ENCODE data around the gene ARID5A. TPM values are rescaled to one million over a fixed set of nuclear protein-coding genes. Genes with fewer than 3 reads are reported as not detected.
A peak's percentile ranks its signal among the peaks of the same experiment; 100 is the strongest.

The ARID5A gene
- total and polyA plus RNA-seq, 2 experiments from 2014 or later: 5.5 to 7.7 TPM

GRCh38 chr2:96587843-96588242 is 51.3 kb downstream of the ARID5A start:
- Histone ChIP-seq H3K27me3 (ENCODE audit: insufficient read depth) (no peaks in the 10 kb centered on the region), H3K4me2 (no peak overlapping the region), H3K4me1 (ENCODE audit: insufficient read depth) (0 out of 2 replicates have a peak, but pooled peaks cover 4% of the 10 kb centered on the region), H3K36me3 (ENCODE audit: insufficient read depth) (no peaks in the 10 kb centered on the region), H3F3A (replicated peaks; ENCODE audit: low read depth) (no peaks in the 10 kb centered on the region), H3K27ac (ENCODE audit: low read depth) (no peak overlapping the region), H2AFZ (no peak overlapping the region), H4K20me1 (replicated peaks; ENCODE audit: insufficient read depth) (no peaks in the 10 kb centered on the region), H3K79me2 (replicated peaks; ENCODE audit: insufficient read depth) (no peaks in the 10 kb centered on the region), H3K4me3 (no peak overlapping the region), H3K9me2 (ENCODE audit: insufficient read depth) (no peaks in the 10 kb centered on the region)
- Mint-ChIP-seq H3K4me3 (no peak overlapping the region), H3K9me3 (no peaks in the 10 kb centered on the region), H3K4me1 (peaks cover 9% of the 10 kb centered on the region; the same call in 2 of the 3 replicates), H3K36me3 (ENCODE audit: low read depth) (peaks cover 5% of the 10 kb centered on the region; the same call in 2 of the 3 replicates), H3K27me3 (ENCODE audit: insufficient read depth, low read depth, poor library complexity) (peaks cover 3% of the 10 kb centered on the region), H3K27ac (peak overlapping the region; percentile 30; the same call in 1 of the 2 replicates)
- ATAC-seq: peak; percentile 56
- TF ChIP-seq, protein P1, sequence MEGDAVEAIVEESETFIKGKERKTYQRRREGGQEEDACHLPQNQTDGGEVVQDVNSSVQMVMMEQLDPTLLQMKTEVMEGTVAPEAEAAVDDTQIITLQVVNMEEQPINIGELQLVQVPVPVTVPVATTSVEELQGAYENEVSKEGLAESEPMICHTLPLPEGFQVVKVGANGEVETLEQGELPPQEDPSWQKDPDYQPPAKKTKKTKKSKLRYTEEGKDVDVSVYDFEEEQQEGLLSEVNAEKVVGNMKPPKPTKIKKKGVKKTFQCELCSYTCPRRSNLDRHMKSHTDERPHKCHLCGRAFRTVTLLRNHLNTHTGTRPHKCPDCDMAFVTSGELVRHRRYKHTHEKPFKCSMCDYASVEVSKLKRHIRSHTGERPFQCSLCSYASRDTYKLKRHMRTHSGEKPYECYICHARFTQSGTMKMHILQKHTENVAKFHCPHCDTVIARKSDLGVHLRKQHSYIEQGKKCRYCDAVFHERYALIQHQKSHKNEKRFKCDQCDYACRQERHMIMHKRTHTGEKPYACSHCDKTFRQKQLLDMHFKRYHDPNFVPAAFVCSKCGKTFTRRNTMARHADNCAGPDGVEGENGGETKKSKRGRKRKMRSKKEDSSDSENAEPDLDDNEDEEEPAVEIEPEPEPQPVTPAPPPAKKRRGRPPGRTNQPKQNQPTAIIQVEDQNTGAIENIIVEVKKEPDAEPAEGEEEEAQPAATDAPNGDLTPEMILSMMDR (conservative IDR thresholded peaks at IDR 0.05; ENCODE audit: low read depth in 2 of 2): no peak
- TF ChIP-seq NANOG (IDR thresholded peaks at IDR 0.05; ENCODE audit: borderline replicate concordance) (no peak), ETS1 (IDR thresholded peaks at IDR 0.05) (no peak), CREB1 (CRISPR knock-in tag; IDR thresholded peaks at IDR 0.05; ENCODE audit: low read depth) (no peak), POLR2AphosphoS5 (IDR thresholded peaks at IDR 0.05; ENCODE audit: low read depth) (no peak), EZH2 (IDR thresholded peaks at IDR 0.05; ENCODE audit: low read depth, unreplicated experiment) (no peak)
- DNase-seq (ENCODE audit: low spot score): no peak

DNA sequence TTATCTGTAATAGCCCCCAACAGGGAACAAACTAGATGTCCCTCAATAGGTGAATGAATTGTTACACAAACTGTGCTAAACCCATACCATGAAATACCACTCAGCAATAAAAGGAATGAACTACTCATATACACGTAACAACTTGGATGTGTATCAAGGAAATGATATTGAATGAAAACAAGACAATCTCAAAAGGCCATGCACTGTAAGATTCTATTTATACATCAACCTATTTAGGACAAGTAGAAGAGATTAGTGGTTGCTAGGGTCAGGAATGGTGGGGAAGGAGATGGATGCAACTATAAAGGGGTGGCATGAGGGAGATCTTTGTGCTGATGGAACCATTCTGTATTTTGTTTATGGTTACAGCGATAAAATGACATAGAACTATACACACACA is 54.5 kb downstream of the ARID5A start:
- Histone ChIP-seq H3K9me2 (ENCODE audit: insufficient read depth) (no peaks in the 10 kb centered on the region), H3K4me2 (no peak overlapping the region), H3K36me3 (ENCODE audit: insufficient read depth) (0 out of 2 replicates have a peak, but pooled peaks cover 16% of the 10 kb centered on the region), H3K4me3 (no peak overlapping the region), H4K20me1 (replicated peaks; ENCODE audit: insufficient read depth) (no peaks in the 10 kb centered on the region; the same call in 1 of the 2 replicates), H3K27ac (ENCODE audit: low read depth) (no peak overlapping the region), H3K4me1 (ENCODE audit: insufficient read depth) (0 out of 2 replicates have a peak, but pooled peaks cover 4% of the 10 kb centered on the region), H3F3A (replicated peaks; ENCODE audit: low read depth) (no peaks in the 10 kb centered on the region), H3K79me2 (replicated peaks; ENCODE audit: insufficient read depth) (no peaks in the 10 kb centered on the region), H2AFZ (no peak overlapping the region), H3K27me3 (ENCODE audit: insufficient read depth) (no peaks in the 10 kb centered on the region)
- Mint-ChIP-seq H3K27ac (no peak overlapping the region), H3K36me3 (ENCODE audit: low read depth) (peaks cover 31% of the 10 kb centered on the region), H3K9me3 (no peaks in the 10 kb centered on the region), H3K27me3 (ENCODE audit: insufficient read depth, low read depth, poor library complexity) (no peaks in the 10 kb centered on the region), H3K4me1 (peaks cover 9% of the 10 kb centered on the region; the same call in 2 of the 3 replicates), H3K4me3 (no peak overlapping the region)
- DNase-seq (ENCODE audit: low spot score) (no peak), ATAC-seq (no peak)
- TF ChIP-seq CREB1 (CRISPR knock-in tag; IDR thresholded peaks at IDR 0.05; ENCODE audit: low read depth) (no peak), STAT1 (IDR thresholded peaks at IDR 0.05; ENCODE audit: unreplicated experiment) (no peak), ZNF462 (CRISPR knock-in tag; IDR thresholded peaks at IDR 0.05) (no peak), ZNF114 (CRISPR knock-in tag; IDR thresholded peaks at IDR 0.05) (no peak), EZH2 (IDR thresholded peaks at IDR 0.05; ENCODE audit: low read depth, unreplicated experiment) (no peak), POLR2AphosphoS5 (IDR thresholded peaks at IDR 0.05; ENCODE audit: low read depth) (no peak), ZNF331 (CRISPR knock-in tag; IDR thresholded peaks at IDR 0.05; ENCODE audit: low read depth) (no peak)
- TF ChIP-seq, protein P1 (conservative IDR thresholded peaks at IDR 0.05; ENCODE audit: low read depth in 2 of 2): no peak
